GM23248 (cell line): ENCODE results near the gene UNC119. TPM values are rescaled to one million over a fixed set of nuclear protein-coding genes. Genes with fewer than 3 reads are reported as not detected.

ENCODE experiments used
- DNase-seq: peaks from one replicate; pipeline ENCODE4 v3.0.0-alpha.2; 2015
- H2AFZ ChIP-seq: fragments of 200-600 bp; sonication (generic); 2 replicates; pipeline ENCODE4 v1.6.1; 2016; ENCODE audit warnings: antibody characterized with exemption
- H3F3A ChIP-seq: fragments of 200-600 bp; sonication (generic); 2 replicates; pipeline ENCODE4 v1.6.1; 2016; ENCODE audit warnings: mild to moderate bottlenecking, antibody characterized with exemption, mixed run types; ENCODE audit not compliant: insufficient read depth
- H3K27ac ChIP-seq: fragments of 200-600 bp; sonication (generic); 2 replicates; pipeline ENCODE4 v1.5.1; 2016; ENCODE audit warnings: mild to moderate bottlenecking
- H3K27me3 ChIP-seq: fragments of 200-600 bp; sonication (generic); replicated peaks from 2 replicates; pipeline ENCODE4 v1.6.1; 2016; ENCODE audit warnings: mild to moderate bottlenecking; ENCODE audit not compliant: insufficient read depth
- H3K36me3 ChIP-seq: fragments of 200-600 bp; sonication (generic); 2 replicates; pipeline ENCODE4 v1.6.1; 2016; ENCODE audit warnings: low read depth, mild to moderate bottlenecking
- H3K4me1 ChIP-seq: fragments of 200-600 bp; sonication (generic); 2 replicates; pipeline ENCODE4 v1.6.1; 2016; ENCODE audit warnings: mild to moderate bottlenecking; ENCODE audit not compliant: insufficient read depth
- H3K4me2 ChIP-seq: fragments of 200-600 bp; sonication (generic); one replicate; pipeline ENCODE4 v1.6.1; 2016; ENCODE audit warnings: mild to moderate bottlenecking; ENCODE audit not compliant: unreplicated experiment
- H3K4me3 ChIP-seq: fragments of 200-600 bp; sonication (generic); 2 replicates; pipeline ENCODE4 v1.5.1; 2016; ENCODE audit warnings: mild to moderate bottlenecking
- H3K79me2 ChIP-seq: fragments of 200-600 bp; sonication (generic); 2 replicates; pipeline ENCODE4 v1.6.1; 2016; ENCODE audit warnings: mild to moderate bottlenecking; ENCODE audit not compliant: insufficient read depth
- H3K9ac ChIP-seq: fragments of 200-600 bp; sonication (generic); 2 replicates; pipeline ENCODE4 v1.6.1; 2016; ENCODE audit warnings: mild to moderate bottlenecking
- H3K9me2 ChIP-seq: fragments of 200-600 bp; sonication (generic); 2 replicates; pipeline ENCODE4 v1.6.1; 2016; ENCODE audit warnings: mixed run types, mild to moderate bottlenecking, moderate library complexity; ENCODE audit not compliant: insufficient read depth
- H3K9me3 ChIP-seq: fragments of 200-600 bp; sonication (generic); one replicate; pipeline ENCODE4 v1.6.1; 2017; ENCODE audit warnings: low read depth
- H4K20me1 ChIP-seq: fragments of 200-600 bp; sonication (generic); 2 replicates; pipeline ENCODE4 v1.6.0; 2016; ENCODE audit not compliant: insufficient read depth
- EZH2 ChIP-seq: fragments of 200-600 bp; sonication (generic); IDR thresholded peaks from 2 replicates; pipeline ENCODE4 v1.6.1; 2018; ENCODE audit warnings: antibody characterized with exemption, mild to moderate bottlenecking; ENCODE audit not compliant: insufficient read depth, poor library complexity, severe bottlenecking
- EZH2phosphoT487 ChIP-seq: fragments of 200-600 bp; sonication (generic); IDR thresholded peaks from 2 replicates; pipeline ENCODE4 v1.6.1; 2018; ENCODE audit warnings: antibody characterized with exemption, moderate library complexity, mild to moderate bottlenecking, low read depth; ENCODE audit not compliant: insufficient read depth
- WGBS, 2 experiments: methylation state at CpG; one replicate each; pipeline ENCODE4 v1.1.6; 2015 to 2017; ENCODE audit warnings: low lambda C conversion rate in 2 of 2, low coverage in 1 of 2; ENCODE audit errors: missing lambda C conversion rate in 2 of 2; 5-methylcytosine and 5-hydroxymethylcytosine counted together
- in situ Hi-C: fragments of 300-500 bp; cut with MboI; formaldehyde crosslinking; loops from 2 replicates; pipeline ENCODE4 v1.15.0; 2020
- polyA plus RNA-seq: library from polyadenylated mRNA; unstranded; fragments of >200 nt; fragmentation: Nextera tagmentation; extraction: Ambion mirVana; gene quantifications from 2 replicates; pipeline ENCODE4 v1.2.1, GENCODE V29; 2016
- total RNA-seq: library from RNA; depleted of rRNA; stranded (reverse); fragments of >200 nt; shearing (Covaris generic); gene quantifications from 2 replicates; pipeline ENCODE4 v1.2.3, GENCODE V29; 2014

Gene UNC119
- total and polyA plus RNA-seq, 2 experiments from 2014 or later = 29.4 to 50.9 TPM

GRCh38 chr17:28582513-28582912 lies 30.1 kb upstream of the UNC119 start:
- H3F3A ChIP-seq = no peaks in the 10 kb centered on the region
- H3K4me3 ChIP-seq = no peak overlapping the region
- in situ Hi-C loops = no loop called here
- no peak overlapping the region for H3K9ac ChIP-seq
- no peaks in the 10 kb centered on the region for H3K9me2 ChIP-seq
- 0 out of 2 replicates have a peak, but pooled peaks cover 5% of the 10 kb centered on the region for H3K36me3 ChIP-seq
- WGBS, 2 experiments = 98% methylated on average over 2 of the region's 2 CpGs
- H3K9me3 ChIP-seq = no peaks in the 10 kb centered on the region
- no peaks in the 10 kb centered on the region for H4K20me1 ChIP-seq
- H3K27me3 ChIP-seq = no peaks in the 10 kb centered on the region
- H2AFZ ChIP-seq = no peak overlapping the region
- no peak overlapping the region for H3K27ac ChIP-seq
- TF ChIP-seq EZH2phosphoT487 (no peak), EZH2 (no peak)
- no peaks in the 10 kb centered on the region for H3K79me2 ChIP-seq
- no peaks in the 10 kb centered on the region for H3K4me1 ChIP-seq
- no peak overlapping the region for H3K4me2 ChIP-seq
- DNase-seq = no peak

GRCh38 chr17:28580959-28581358 lies 28.5 kb upstream of the UNC119 start:
- Histone ChIP-seq H3K4me1 (no peaks in the 10 kb centered on the region), H3K9ac (no peak overlapping the region), H3F3A (no peaks in the 10 kb centered on the region), H4K20me1 (no peaks in the 10 kb centered on the region), H3K27ac (no peak overlapping the region), H3K4me3 (no peak overlapping the region), H3K27me3 (no peaks in the 10 kb centered on the region), H2AFZ (no peak overlapping the region), H3K9me3 (no peaks in the 10 kb centered on the region), H3K79me2 (no peaks in the 10 kb centered on the region), H3K9me2 (no peaks in the 10 kb centered on the region), H3K4me2 (no peak overlapping the region), H3K36me3 (0 out of 2 replicates have a peak, but pooled peaks cover 4% of the 10 kb centered on the region)
- TF ChIP-seq EZH2phosphoT487 (no peak), EZH2 (no peak)
- in situ Hi-C loops = no loop called here
- no peak for DNase-seq
- WGBS, 2 experiments = 96 to 100% methylated on average over 3 of the region's 3 CpGs

- Histone ChIP-seq H3K27me3 (no peaks in the 10 kb centered on the region), H3F3A (no peaks in the 10 kb centered on the region), H3K27ac (no peak overlapping the region), H3K9ac (no peak overlapping the region), H3K9me3 (no peaks in the 10 kb centered on the region), H2AFZ (no peak overlapping the region), H3K4me2 (no peak overlapping the region), H3K79me2 (no peaks in the 10 kb centered on the region), H3K36me3 (no peaks in the 10 kb centered on the region), H3K9me2 (no peaks in the 10 kb centered on the region), H3K4me1 (no peaks in the 10 kb centered on the region), H4K20me1 (no peaks in the 10 kb centered on the region), H3K4me3 (no peak overlapping the region)
- TF ChIP-seq EZH2phosphoT487 (no peak), EZH2 (no peak)
- in situ Hi-C loops = no loop called here
- DNase-seq = no peak
- WGBS, 2 experiments = 96 to 99% methylated on average over 4 of the region's 4 CpGs
Measured at GRCh38 chr17:28579526-28579925, 27.1 kb upstream of the UNC119 start.

- Histone ChIP-seq H3K4me2 (no peak overlapping the region), H3K9ac (no peak overlapping the region), H3K4me1 (no peaks in the 10 kb centered on the region), H3K4me3 (no peak overlapping the region), H2AFZ (no peak overlapping the region), H4K20me1 (no peaks in the 10 kb centered on the region), H3K9me2 (no peaks in the 10 kb centered on the region), H3K9me3 (no peaks in the 10 kb centered on the region), H3K27me3 (no peaks in the 10 kb centered on the region), H3K27ac (no peak overlapping the region), H3F3A (no peaks in the 10 kb centered on the region), H3K36me3 (no peaks in the 10 kb centered on the region), H3K79me2 (no peaks in the 10 kb centered on the region)
- TF ChIP-seq EZH2phosphoT487 (no peak), EZH2 (no peak)
- in situ Hi-C loops = no loop called here
- 97% methylated on average over 8 of the region's 8 CpGs for WGBS, 2 experiments
- DNase-seq = no peak
Measured at GRCh38 chr17:28578246-28579195, 26.1 kb upstream of the UNC119 start.
